ENCODE data around the gene THY1.

- TF ChIP-seq CTCF (IDR thresholded peaks at IDR 0.05) (no peak), POLR2AphosphoS5 (IDR thresholded peaks at IDR 0.05) (no peak), POLR2A (IDR thresholded peaks at IDR 0.05) (no peak)
These were observed 6.1 kb downstream of the THY1 start for GRCh38 chr11:119416606-119417580.

Measured in sigmoid colon (tissue), 4 donors.